ENCODE measurements around the gene PURB.
"Not testable (repeated sequence)": the region's sequence is repeated elsewhere in the genome, so short reads cannot be mapped to it uniquely, and the experiment has no call there.

The PURB gene

GRCh38 chr7:44885394-44886317 lies at the start of gene PURB:
Gene PURB (minus strand): TSS chr7:44885530. CDS start chr7:44885348, 182 bp downstream.
- peak; percentile 95 for DNase-seq (ENCODE audit: low read depth)

GRCh38 chr7:44935016-44935415 lies 49.7 kb upstream of the PURB start:
- DNase-seq (ENCODE audit: low read depth) = no peak

GRCh38 chr7:44934510-44934909 lies 49.2 kb upstream of the PURB start:
- not testable (repeated sequence) for DNase-seq (ENCODE audit: low read depth)

DNA sequence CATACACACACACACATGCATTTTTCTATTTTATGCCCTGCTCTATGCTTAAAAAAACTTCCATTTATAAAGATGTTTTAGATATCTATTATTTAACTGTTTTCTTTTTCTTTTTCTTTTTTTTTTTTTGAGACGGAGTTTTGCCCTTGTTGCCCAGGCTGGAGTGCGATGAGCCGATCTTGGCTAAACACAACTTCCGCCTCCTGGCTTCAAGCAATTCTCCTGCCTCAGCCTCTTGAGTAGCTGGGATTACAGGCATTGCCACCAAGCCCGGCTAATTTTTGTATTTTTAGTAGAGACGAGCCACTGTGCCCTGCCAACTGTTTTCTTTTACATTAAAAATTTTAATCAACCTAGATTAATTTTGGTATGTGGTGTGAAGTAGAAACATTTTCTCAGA lies 45.6 kb upstream of the PURB start:
- DNase-seq (ENCODE audit: low read depth) = no peak

GRCh38 chr7:44922351-44922694 lies 37.0 kb upstream of the PURB start:
- no peak for DNase-seq (ENCODE audit: low read depth)

DNA sequence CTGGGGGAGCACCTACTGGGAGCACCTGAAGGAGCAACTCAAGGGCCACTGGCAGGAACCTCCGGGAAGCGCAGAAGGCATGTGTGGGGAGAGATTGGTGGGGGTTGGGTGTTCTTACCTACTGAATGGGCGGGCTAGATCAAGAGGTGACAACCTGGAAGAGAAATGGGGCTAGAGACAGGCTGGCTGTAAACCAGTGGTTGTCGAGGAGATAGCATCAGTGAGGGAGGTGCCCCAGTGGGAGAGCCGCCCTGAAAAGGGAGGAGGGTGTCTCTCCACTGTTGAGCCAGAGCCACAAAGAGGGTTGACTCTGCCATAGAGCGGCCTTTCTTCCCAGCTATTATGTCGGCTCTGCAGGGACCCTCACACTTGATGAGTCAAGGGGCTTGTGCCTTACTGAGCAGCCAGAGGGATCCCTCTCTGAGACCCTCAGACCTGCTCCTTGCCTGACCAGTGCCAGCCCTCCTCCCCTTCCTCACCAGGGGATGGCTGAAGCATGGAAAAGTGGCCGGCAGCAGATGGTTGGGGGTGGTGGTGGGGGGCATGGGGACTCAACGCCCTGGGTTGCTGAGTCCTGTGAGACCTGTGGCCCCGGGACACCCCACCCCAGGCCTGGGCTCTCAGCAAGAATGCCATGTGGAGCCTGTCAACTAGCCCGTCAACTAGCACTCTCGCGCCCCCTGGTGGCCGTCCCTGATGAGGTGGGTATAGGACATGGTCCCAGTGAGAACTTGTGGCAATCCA lies 36.4 kb upstream of the PURB start:
- DNase-seq (ENCODE audit: low read depth) = peak; percentile 93

GRCh38 chr7:44920119-44920518 lies 34.8 kb upstream of the PURB start:
- DNase-seq (ENCODE audit: low read depth) = no peak

- no peak for DNase-seq (ENCODE audit: low read depth)
Observed at GRCh38 chr7:44918029-44918428, 32.7 kb upstream of the PURB start.

DNA sequence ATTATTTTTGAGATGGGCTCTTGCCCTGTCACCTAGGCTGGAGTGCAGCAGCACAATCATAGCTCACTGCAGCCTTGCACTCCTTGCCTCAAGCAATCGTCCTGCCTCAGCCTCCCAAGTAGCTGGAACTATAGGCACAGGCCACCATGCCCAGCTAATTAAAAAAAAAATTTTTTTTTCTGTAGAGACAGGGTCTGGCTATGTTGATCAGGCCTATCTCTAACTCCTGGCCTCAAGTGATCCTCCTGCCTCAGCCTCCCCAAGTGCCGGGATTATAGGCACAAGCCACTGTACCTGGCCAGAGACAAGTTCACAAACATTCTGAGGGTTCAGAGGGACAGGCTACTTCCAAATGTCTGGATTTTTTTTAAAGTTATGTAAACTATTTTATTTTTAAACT lies 32.1 kb upstream of the PURB start:
- DNase-seq (ENCODE audit: low read depth) = no peak

- DNase-seq (ENCODE audit: low read depth) = peak; percentile 55
Observed at GRCh38 chr7:44914992-44915607, 29.8 kb upstream of the PURB start.

- DNase-seq (ENCODE audit: low read depth) = no peak
Observed at GRCh38 chr7:44912775-44913347, 27.5 kb upstream of the PURB start.

- DNase-seq (ENCODE audit: low read depth) = no peak
Observed at GRCh38 chr7:44911911-44912310, 26.6 kb upstream of the PURB start.

- DNase-seq (ENCODE audit: low read depth) = no peak
Observed at GRCh38 chr7:44909596-44910389, 24.5 kb upstream of the PURB start.

DNA sequence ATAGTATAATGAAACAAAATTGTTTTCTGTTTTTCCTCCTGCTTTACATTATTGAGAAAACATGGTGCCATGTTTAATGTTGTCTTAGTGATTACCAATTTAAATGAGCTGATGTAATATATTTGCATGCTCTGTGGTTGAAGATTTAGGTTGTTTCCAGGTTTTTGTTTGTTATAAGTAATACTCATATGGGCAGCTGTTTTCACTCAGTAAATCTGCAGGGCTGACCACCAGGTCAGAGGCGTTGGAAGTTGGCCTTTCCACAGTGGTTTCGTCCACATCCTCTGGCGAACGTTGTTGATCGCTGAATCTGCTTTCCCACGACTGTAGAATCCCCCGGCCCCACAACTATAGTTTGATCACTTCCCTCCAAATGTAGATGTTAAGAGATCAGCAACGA lies 21.6 kb upstream of the PURB start:
- no peak for DNase-seq (ENCODE audit: low read depth)

GRCh38 chr7:44905002-44905635 lies 19.8 kb upstream of the PURB start:
- no peak for DNase-seq (ENCODE audit: low read depth)

- no peak for DNase-seq (ENCODE audit: low read depth)
Observed at GRCh38 chr7:44899443-44899842, 14.1 kb upstream of the PURB start.

- DNase-seq (ENCODE audit: low read depth) = no peak
Observed at GRCh38 chr7:44898039-44898438, 12.7 kb upstream of the PURB start.

GRCh38 chr7:44897309-44897708 lies 12.0 kb upstream of the PURB start:
- DNase-seq (ENCODE audit: low read depth) = no peak

- no peak for DNase-seq (ENCODE audit: low read depth)
Observed at GRCh38 chr7:44894888-44895580, 9.7 kb upstream of the PURB start.

DNA sequence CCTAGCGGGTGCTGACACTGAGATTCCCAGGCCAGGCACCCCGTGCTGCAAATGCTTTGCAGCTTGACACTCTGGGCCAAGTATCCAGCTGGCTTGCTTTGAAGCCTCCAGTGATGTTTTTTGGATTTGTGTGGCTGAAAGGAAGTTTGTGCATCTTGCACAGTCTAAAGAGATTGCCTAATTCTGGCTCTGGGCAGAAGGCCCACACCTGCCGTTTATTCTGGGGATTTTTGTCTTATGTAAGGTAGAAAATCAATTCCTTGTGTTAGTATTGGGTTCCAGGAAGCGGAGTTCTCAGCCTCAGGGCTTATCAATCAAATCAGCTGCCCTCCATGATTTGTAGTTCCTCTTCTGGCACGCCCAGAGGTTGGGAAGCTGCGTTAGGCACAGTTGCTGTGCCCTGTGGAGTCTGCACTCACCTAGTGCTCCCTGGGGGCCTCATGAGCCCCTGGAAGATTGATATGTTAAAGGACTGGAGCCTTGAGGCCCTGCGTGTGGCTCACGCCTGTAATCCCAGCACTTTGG lies 8.4 kb upstream of the PURB start:
- no peak for DNase-seq (ENCODE audit: low read depth)

Data from activated T-helper 9 cell treated with anti-CD3 and anti-CD28 coated beads, Interleukin-2, amount 50 U/mL, for 16 hours (primary cell).